GM18499 (cell line): ENCODE results near the gene CD300LF.

Source experiments
- ATAC-seq: cut with Tn5 transposase; IDR thresholded peaks from one replicate; pipeline ENCODE4 v1.9.1; 2021; ENCODE audit warnings: moderate number of reproducible peaks; ENCODE audit not compliant: insufficient read depth, unreplicated experiment

CD300LF gene

DNA sequence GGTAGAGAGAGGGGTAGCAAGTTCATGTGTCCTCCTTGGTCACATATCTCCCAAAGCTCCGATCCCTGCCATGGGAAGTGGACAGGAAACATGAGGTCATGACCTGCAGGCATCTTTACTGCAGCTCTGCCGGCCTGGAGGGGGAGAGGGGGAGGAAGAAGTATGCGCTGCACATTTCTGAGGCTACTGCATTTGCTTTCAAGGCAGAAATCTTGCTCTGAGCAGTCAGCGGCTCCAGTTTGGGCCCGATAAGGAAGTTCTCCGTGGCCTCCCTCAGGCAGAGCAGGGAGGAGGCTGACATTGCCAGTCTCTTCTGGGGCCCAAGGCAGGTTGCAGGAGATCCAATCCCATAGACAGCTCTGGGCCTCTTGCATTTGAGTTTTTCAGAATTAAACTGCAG, 34.2 kb upstream of the CD300LF start:
- ATAC-seq: no peak

- no peak for ATAC-seq
Observed at GRCh38 chr17:74746376-74746775, 33.7 kb upstream of the CD300LF start.

GRCh38 chr17:74745548-74746177, 32.9 kb upstream of the CD300LF start:
- ATAC-seq: no peak

DNA sequence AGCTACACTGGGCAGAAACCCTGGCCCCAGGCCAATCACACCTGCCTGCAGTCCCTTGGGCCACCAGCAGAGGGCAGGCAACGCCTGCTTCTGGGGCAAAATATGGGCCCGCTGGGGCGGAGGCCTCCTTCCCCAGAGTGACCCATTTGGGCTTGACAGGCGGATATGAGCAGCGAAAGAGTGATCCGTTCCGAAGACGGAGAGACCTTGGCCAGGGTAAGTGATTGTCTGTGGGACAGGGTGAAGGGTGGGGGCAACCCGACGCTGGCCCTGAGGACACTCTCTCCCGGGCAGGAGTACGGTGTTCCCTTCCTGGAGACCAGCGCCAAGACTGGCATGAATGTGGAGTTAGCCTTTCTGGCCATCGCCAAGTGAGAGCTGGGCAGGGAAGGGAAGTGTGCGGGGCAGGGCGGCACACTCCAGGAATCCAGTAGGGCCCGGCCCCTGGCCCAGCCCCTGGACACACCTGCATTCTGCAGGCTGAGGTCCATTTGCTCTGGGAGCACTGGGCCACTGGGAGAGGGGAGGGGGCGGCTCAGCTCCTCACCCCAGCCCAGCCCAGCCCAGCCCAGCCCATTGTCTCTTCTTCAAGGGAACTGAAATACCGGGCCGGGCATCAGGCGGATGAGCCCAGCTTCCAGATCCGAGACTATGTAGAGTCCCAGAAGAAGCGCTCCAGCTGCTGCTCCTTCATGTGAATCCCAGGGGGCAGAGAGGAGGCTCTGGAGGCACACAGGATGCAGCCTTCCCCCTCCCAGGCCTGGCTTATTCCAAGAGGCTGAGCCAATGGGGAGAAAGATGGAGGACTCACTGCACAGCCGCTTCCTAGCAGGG, 32.2 kb upstream of the CD300LF start:
- ATAC-seq: no peak

GRCh38 chr17:74744349-74744713, 31.6 kb upstream of the CD300LF start:
- no peak for ATAC-seq

GRCh38 chr17:74743755-74744154, 31.0 kb upstream of the CD300LF start:
- no peak for ATAC-seq

GRCh38 chr17:74742978-74743545, 30.3 kb upstream of the CD300LF start:
- ATAC-seq: no peak

GRCh38 chr17:74742153-74742515, 29.4 kb upstream of the CD300LF start:
- no peak for ATAC-seq

DNA sequence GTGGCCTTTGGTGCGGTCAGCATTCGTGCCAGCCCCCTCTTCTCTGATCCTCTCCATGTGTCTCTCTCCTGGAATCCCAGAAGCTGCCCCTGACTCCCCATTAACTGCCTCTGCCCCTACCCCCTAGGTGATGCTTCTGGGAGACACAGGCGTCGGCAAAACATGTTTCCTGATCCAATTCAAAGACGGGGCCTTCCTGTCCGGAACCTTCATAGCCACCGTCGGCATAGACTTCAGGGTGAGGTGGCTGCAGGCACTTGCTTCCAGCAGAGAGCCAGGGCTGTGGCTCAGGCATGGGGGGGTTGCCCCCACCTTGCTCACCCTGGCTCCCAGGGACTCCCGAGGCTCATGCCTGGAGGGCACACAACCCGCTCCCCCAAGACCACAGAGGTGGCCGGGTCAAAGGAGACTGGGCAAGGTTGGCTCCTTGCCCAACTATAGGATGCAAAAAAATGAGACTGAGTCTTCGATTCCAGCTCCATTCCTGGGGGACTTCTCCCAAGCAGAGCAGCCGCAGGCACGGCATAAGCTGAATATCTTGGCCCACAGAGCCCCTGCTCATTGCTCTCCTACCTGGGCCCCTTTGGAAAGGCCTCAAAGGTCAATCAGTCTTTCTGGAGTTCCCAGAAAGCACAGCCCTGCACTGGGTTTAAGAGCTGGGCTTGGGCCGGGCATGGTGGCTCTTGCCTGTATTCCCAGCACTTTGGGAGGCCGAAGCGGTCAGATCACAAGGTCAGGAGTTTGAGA, 28.1 kb upstream of the CD300LF start:
- ATAC-seq: no peak

GRCh38 chr17:74740173-74740572, 27.4 kb upstream of the CD300LF start:
- no peak for ATAC-seq

DNA sequence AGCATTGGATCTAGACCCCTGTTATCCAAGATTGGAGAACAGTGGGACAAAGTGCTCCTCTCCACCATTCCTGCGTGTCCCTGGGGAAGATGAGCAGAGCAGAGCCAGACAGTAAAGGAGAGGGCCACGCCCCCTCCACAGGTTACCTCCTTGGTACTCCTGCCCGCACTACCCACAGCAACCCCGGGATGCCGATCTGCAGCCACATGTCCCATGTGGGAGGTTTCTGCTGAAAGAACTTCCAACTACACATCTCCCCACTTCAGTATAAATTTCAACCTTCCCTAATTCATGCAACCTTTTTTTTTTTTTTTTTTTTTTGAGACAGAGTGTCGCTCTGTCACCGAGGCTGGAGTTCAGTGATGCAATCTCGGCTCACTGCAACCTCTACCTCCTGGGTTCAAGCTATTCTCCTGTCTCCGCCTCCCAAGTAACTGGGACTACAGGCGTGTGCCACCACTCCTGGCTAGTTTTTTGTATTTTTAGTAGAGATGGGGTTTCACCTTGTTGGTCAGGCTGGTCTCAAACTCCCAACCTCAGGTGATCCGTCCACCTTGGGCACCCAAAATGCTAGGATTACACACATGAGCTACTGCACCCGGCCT, 26.6 kb upstream of the CD300LF start:
- no peak for ATAC-seq

DNA sequence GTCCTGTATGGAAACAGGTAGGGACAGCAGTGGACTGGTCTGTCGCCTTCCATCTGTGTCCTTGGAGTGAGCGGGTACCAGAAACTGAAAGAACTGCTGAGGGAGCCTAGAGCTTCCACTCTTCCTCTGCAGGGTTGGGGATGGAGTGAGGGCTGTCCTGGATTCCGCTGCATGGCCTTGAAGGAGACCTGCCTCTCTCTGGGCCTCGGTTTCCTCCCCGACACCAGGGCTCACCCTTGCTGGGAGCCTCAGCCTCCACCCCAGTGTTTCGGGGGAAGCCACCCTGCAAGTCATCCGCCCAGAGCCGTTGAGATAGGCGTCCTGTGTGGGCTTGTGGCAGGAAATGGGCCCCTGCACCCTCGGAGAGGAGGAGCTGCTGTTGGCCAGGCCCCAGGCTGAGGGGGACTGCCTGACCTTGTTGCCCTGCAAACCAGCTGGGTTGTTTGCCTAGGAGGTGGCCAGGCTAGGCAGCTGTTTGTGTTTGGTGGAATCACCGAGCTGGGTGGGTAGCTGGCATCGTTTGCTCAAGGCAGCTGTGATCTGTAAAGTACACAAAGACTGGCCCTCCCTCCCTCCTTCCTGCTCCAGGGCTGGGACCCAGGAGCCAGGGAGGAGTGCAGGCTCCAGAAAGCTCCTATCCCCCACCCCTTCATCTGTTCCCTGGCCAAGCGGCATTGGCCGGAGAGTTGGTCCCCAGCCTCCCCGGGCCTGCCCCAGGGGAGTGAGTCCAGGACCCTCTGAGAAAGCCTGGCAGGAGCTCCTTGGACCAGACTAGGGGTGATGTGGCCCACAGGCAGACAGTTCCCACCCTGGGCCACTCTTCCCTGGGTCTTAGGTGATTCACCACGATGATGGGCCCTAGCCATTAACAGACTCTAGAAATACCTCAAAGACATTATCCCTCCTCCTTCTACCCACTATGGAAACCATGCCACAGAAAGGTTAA, 25.6 kb upstream of the CD300LF start:
- no peak for ATAC-seq

- ATAC-seq: no peak
Observed at GRCh38 chr17:74737299-74738050, 24.8 kb upstream of the CD300LF start.

DNA sequence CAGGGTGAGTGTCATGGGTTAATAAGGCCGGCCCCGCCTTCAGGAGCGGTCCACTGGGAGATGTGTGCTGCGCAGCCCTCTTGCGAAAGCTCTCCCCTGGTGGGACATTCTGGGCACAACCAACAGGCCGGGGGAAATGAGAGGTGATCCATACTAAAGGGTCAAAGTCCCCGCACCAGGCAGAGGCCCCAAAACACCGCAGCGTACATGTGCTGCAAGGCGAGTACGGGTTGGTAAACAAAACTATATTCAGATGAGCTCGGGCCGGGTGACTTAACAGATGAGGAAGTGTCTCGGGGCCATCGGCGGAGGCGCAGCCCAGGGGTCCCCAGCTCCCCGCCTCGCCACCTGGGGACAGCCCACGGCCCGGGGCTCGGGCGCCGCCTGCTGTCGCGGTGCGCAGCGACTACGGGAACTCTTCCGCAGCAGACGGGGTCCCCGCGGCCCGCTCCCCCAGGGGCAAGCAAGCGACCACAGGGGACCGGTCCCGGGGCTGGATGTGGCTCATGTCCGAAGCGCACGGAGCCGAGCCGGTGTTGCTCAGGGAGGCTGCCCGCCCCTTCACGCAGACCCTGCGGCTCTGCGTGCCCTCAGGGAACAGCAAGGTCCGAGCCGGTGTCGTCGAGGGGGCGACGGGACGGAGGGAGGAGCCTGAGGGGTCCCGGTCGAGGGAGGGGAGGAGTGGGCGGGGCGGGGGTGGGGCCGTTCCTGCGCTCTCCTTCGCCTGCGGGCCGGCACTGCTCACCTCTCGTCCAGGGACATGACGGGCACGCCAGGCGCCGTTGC, 24.0 kb upstream of the CD300LF start, which contains the start of gene RAB37:
Gene RAB37, plus strand, starts transcription at position 744 of the 786 bp plus-strand sequence. Its CDS starts 17 bp downstream, at position 761.
- ATAC-seq: no peak

GRCh38 chr17:74734256-74734655, 21.5 kb upstream of the CD300LF start:
- ATAC-seq: no peak

DNA sequence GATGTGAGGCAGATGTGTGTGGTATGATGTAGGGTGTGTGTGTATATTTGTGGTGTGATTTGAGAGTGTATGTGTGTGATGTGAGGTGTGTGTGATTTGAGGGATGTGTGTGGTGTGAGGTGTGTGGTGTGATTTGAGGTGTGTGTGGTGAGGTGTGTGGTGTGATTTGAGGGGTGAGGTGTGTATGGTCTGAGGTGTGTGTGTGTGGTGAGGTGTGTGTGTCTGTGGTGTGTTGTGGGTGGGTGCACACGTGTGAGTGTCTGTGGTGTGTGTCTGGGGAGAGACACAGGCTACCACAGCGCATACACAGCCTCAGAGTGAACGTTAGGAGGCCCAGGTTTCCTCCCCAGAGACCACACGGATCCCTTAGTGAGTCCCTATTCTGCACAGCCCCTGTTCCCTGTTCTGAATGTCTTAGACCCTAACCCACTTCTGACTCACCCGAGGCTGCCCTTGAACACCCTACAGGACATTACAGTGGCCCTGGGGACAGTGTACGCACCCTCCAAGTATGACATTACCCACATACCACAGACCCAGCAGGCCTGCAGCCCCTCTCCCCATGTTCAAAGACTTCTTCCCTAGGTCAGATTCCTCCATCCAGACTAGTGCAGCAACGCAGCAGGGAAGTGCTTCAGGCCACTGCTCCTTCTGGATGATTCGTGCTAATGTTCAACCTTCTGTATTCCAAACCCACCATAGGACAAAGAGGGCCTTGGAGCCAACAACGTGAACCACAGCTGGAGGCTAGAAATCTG, 20.8 kb upstream of the CD300LF start:
- no peak for ATAC-seq
